Stimulated activated CD4-positive, alpha-beta T cell treated with anti-CD3 and anti-CD28 coated beads, Interleukin-12 subunit alpha, Interleukin-12 subunit beta, amount 100 ng/mL, for 24 hours (primary cell): ENCODE data around the gene SEMA6A.
"Not testable (repeated sequence)": the region's sequence is repeated elsewhere in the genome, so short reads cannot be mapped to it uniquely, and the experiment has no call there.

ENCODE experiments used
- DNase-seq, 2 experiments: peaks; one replicate each; pipeline ENCODE4 v3.0.0-alpha.2; 2020; ENCODE audit warnings: low read depth in 2 of 2

The SEMA6A gene

DNA sequence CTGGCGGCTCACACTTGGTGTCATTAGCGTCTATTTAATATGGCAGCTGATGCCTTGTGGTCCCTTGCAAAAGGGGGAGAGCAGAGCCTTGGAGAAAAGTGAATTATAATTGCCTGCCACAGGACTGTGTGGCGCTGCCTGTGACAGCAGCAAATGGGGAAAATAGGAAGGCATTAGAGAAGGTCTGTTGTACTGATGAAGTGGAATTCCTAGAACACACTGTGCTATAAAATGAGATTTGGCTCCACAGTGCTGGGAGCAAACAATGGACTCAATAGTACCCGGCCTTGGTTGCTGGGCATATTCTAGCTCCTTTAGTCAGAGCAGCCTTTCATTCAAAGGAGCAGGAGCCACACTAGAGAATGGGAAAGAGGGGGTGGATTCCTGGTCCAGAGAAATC is 21.3 kb downstream of the SEMA6A start:
- DNase-seq = no peak

- no peak for DNase-seq
These were observed 24.5 kb downstream of the SEMA6A start for GRCh38 chr5:116550082-116550481.

- no peak for DNase-seq
These were observed 27.9 kb downstream of the SEMA6A start for GRCh38 chr5:116546743-116547124.

DNA sequence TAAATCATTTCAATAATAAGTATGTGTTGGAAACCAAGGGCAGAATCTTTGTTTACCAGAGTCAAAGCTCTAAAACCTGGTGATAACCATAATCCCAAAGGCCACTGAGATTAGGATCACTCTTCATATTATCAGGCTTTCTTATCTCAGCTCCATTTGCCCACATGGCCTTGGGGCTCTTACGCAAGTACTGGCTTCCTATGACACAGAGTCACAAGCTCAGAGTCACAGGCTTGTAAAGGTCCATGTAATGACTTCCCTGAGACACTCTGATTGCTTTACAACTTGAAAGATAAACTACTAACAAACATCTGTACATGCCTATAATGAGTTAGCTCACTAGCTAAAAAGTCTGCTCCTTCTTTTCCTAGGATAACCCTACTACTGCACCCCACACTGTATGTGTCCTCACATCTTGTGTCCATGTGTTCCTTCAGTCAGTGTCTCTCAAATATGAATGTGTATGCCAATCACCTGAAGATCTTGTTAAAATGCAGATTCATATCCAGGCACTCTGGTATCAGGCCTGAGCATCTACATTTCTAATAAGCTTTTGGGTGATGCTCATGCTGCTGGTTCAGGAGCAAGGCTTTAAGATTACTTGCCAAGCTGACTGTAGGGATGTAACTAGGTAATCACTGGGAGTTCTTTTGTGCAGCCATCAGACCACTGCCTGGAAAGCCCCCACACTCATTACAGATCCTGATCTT is 28.4 kb downstream of the SEMA6A start:
- no peak for DNase-seq

DNA sequence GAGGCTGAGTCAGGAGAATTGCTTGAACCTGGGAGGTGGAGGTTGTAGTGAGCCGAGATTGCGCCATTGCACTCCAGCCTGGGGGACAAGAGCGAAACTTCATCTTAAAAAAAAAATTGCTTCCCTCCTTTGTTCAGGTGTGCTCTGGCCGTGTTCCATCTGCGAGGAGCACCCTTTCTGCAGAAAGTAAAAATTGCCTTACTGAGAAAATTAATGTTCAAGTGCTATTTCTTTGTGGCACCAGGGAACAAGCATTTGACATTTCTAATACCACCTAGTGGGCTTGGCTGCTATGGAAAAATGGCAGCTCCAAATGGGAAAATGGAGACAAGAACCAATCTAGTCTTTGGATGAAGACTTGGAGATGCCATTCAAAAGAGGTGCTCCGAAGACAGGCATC is 29.2 kb downstream of the SEMA6A start:
- DNase-seq = not testable (repeated sequence)

GRCh38 chr5:116544531-116545241 is 29.9 kb downstream of the SEMA6A start:
- no peak for DNase-seq

- DNase-seq = no peak
These were observed 31.1 kb downstream of the SEMA6A start for GRCh38 chr5:116543501-116543900.

DNA sequence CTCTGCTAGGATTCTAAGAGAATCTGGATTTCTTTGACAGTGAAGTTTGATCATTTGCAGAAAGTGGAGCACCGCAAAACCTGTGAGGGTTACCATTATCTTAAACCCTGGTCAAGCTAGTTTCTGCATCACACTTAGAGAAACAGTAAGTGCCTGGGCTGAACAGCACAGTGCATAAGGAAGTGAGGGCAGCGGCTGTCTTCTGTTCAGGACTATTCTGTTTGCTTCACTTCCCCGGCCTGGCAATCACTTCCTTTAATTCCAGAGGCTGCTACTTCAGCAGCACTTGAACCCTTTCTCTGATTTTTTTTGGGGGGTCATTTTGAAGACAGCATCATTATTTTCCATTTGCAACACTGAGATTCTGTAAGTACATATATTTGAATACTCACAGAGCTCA is 32.0 kb downstream of the SEMA6A start:
- DNase-seq = no peak

DNA sequence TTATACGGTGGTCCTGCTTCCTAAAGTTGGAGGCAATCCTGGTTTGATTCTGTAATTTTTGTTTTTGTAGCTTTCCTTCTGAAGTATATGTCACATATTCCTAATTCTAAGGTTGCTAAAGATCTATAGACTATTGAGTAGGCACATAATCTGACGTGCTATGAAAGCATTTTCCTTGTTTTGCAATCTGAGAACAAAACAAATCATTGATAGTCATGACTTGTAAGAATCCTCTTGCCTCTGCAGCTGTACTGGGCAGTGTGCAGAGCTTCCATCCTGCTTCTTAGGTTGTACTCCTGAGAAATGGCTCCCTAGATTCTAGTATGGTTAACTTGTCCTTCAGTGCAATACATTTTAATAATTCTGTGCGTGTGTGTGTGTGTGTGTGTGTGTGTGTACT is 35.4 kb downstream of the SEMA6A start:
- no peak for DNase-seq

- DNase-seq = no peak
These were observed 38.1 kb downstream of the SEMA6A start for GRCh38 chr5:116536316-116537083.

- no peak for DNase-seq
These were observed 39.5 kb downstream of the SEMA6A start for GRCh38 chr5:116534964-116535651.

DNA sequence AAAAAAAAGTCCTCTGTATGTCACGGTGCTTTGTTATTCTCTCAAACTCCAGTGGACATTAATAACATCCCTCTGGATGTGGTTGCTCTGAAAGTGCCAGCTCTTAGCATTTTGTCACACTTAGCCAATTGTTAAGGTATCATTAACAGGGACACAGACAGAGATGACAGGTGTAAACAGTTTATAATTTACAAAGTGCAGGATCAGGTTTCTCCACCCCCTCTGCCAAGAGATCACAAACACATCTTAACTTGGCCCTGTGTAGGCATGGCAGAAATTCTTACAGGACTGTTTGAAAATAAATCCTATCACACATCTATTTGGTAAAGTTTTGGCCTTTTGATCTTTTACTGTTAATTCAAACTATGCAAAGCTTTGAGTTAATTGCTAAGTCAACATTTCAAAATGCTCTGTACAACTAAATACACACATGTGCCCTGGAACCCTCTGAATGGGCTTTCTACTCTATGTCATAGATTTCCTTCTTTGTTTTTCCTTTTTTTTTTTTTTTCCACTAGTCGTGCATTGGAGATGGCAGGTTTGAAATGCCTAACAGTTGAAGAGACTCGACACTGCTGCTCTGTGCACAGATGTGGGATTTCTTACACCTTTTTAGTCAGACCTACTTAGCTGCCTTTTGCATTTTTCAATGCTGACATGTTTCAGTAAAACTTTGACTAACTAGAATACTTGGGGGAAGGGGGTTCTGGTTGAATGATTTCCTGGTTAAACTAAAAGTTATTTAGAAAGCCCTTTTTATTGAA is 41.7 kb downstream of the SEMA6A start:
- no peak for DNase-seq

GRCh38 chr5:116531635-116532034 is 43.0 kb downstream of the SEMA6A start:
- no peak for DNase-seq

DNA sequence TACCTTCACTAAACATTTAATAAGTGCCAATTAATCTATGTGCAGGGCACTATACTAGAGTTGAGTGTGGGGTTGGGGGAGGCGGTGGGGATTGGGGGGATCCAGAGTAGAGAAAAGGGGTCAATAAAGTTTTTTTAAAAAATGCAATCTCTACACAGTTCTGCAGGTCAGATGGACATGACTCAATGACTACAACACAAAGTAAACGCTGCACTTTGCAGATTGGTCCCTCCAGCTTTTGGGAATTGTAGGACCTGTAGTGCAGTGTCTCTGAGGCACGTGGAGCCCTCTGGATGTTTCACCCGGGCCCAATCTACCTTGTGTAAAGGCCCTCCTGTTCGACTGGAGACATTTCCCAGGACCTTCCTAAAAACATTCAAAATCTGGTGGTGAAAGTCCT is 43.5 kb downstream of the SEMA6A start:
- DNase-seq = no peak

DNA sequence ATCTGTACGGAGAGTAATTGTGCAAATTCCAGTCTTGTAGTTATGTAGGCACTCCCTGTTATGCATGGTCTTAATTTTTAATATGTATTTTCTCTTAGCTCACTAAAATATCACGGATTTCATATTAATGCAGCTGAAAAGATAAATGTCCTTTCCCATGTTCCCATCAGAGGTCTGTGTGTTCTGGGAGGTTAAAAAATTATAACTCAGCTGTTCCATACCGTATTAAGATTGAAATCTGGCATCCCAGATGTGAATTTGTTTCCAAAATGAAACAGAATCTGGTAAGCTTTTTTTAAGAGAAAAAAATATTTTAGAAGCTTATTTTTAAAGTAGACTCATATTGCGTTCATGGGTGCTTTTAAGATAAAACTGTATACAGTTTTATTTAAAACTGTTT is 44.3 kb downstream of the SEMA6A start:
- DNase-seq = no peak

DNA sequence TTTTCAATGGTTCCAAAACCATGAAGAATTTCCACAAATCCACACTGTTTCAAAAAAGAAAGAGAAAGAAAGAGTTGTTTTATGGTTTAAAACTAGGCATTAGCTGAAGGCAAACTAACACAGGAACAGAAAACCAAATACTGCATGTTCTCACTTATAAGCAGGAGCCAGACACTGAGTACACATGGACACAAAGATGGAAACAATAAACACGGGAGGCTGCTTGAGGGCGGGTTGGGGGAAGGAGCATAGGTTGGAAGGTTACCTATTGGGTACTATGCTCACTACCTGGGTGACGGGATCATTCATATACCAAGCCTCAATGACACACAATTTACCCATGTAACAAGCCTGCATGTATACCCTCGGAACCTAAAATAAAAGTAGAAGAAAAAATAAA is 45.0 kb downstream of the SEMA6A start:
- no peak for DNase-seq

- no peak for DNase-seq
These were observed 45.9 kb downstream of the SEMA6A start for GRCh38 chr5:116528519-116529234.

DNA sequence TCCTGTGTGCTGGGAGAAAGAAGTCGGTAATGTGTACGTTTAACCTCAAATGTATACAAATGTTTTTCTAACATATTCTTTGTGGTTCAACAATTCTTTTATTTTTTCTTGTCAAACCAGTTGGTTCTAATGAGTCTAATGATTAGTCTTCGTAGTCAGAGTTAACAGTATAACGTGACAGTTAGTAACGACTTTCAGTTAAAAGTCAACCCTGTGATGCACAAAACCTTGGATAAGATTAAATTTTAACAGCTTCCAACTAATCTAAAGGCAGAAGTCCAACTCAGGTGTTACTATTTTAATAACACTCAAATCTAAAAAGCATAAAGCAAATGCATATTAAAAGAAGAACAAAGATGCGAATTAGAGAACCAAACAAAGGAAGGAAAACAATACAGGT is 47.0 kb downstream of the SEMA6A start:
- no peak for DNase-seq

GRCh38 chr5:116525674-116526073 is 48.9 kb downstream of the SEMA6A start:
- no peak for DNase-seq

DNA sequence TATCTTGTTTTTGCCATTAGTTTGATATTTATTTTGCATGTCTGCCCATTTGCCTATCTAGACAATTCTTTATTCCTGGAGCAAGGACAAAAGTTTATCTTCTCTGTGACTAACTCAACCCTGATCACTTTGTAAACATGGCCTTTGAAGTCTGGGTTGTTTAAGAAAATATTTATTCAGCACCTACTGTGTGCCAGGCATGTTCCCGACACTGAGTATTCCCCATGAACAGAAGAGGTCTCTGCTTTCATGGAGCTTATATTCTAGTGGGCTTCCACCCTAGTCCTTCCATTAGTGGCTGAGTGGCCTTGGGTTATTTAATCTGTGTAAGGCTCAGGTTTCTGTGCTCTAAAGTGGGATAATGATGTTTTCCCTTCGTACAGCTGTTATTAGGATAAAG is 49.7 kb downstream of the SEMA6A start:
- no peak for DNase-seq
